SK-N-SH (cell line): ENCODE data around the gene ANXA11. TPM values are rescaled to one million over a fixed set of nuclear protein-coding genes. Genes with fewer than 3 reads are reported as not detected.

Experiments used
- CTCF ChIA-PET: fragments of 300-600, 350-600 bp; formaldehyde crosslinking; extraction: SDS; loops from one replicate; lab custom pipeline; 2021; lab: Yijun Ruan, JAX
- POLR2A ChIA-PET: fragments of 350-600 bp; sonication (Branson Sonifier 250); formaldehyde crosslinking; extraction: SDS; loops from one replicate; lab custom pipeline; 2020; ENCODE audit warnings: antibody characterized with exemption, inconsistent platforms; lab: Yijun Ruan, JAX
- DNase-seq: peaks from one replicate; pipeline ENCODE4 v3.0.0; 2012
- H2AFZ ChIP-seq: fragments of 200-600 bp; sonication (generic); 2 replicates; pipeline ENCODE4 v1.8.1; 2016; ENCODE audit warnings: antibody characterized with exemption, mild to moderate bottlenecking, low read depth
- H3F3A ChIP-seq: fragments of 200-600 bp; sonication (generic); replicated peaks from 2 replicates; pipeline ENCODE3; 2016; ENCODE audit warnings: antibody characterized with exemption, mild to moderate bottlenecking; ENCODE audit not compliant: insufficient read depth
- H3K27ac ChIP-seq, 2 experiments: fragments of 200-500 bp in 1 of 2; fragments of 200-600 bp in 1 of 2; sonication (Bioruptor generic) in 1 of 2; sonication (generic), shearing (Covaris generic) in 1 of 2; 2 replicates each; pipeline versions ENCODE4 v1.5.1 to v1.6.1; 2014 to 2016; ENCODE audit warnings: low read depth in 2 of 2, inconsistent platforms in 1 of 2, low read length in 1 of 2, mild to moderate bottlenecking in 1 of 2, mixed read lengths in 1 of 2
- H3K27me3 ChIP-seq: fragments of 200-600 bp; sonication (generic), shearing (Covaris generic); 2 replicates; pipeline ENCODE4 v1.6.1; 2016; ENCODE audit warnings: mixed run types; ENCODE audit not compliant: insufficient read depth
- H3K36me3 ChIP-seq, 2 experiments: fragments of 200-500 bp in 1 of 2; fragments of 200-600 bp in 1 of 2; sonication (Bioruptor generic) in 1 of 2; sonication (generic) in 1 of 2; replicated peaks in 1 of 2; 2 replicates each; pipeline versions ENCODE3 to v1.5.1; 2014 to 2016; ENCODE audit warnings: low read length in 1 of 2, mild to moderate bottlenecking in 1 of 2; ENCODE audit not compliant: insufficient read depth in 2 of 2, control insufficient read depth in 1 of 2
- H3K4me1 ChIP-seq, 2 experiments: fragments of 200-500 bp in 1 of 2; fragments of 200-600 bp in 1 of 2; sonication (Bioruptor generic) in 1 of 2; sonication (generic), shearing (Covaris generic) in 1 of 2; 2 replicates each; pipeline versions ENCODE4 v1.5.1 to v1.6.1; 2014 to 2016; ENCODE audit warnings: low read depth in 1 of 2, low read length in 1 of 2, mixed run types in 1 of 2; ENCODE audit not compliant: insufficient read depth in 2 of 2, control insufficient read depth in 1 of 2
- H3K4me2 ChIP-seq: fragments of 200-600 bp; sonication (generic), shearing (Covaris generic); 2 replicates; pipeline ENCODE4 v1.6.1; 2017; ENCODE audit warnings: mixed run types
- H3K4me3 ChIP-seq, 2 experiments: fragments of 200-500 bp in 1 of 2; fragments of 200-600 bp in 1 of 2; sonication (Bioruptor generic) in 1 of 2; sonication (generic), shearing (Covaris generic) in 1 of 2; 2 replicates each; pipeline versions ENCODE4 v1.5.1 to v1.8.1; 2014 to 2016; ENCODE audit warnings: low read depth in 2 of 2, inconsistent platforms in 1 of 2, low read length in 1 of 2, mild to moderate bottlenecking in 1 of 2, mixed read lengths in 1 of 2, moderate library complexity in 1 of 2
- H3K79me2 ChIP-seq: fragments of 200-600 bp; sonication (generic); 2 replicates; pipeline ENCODE4 v1.8.1; 2017; ENCODE audit warnings: mild to moderate bottlenecking; ENCODE audit not compliant: insufficient read depth
- H3K9ac ChIP-seq: fragments of 200-600 bp; sonication (generic); 2 replicates; pipeline ENCODE4 v1.6.1; 2017; ENCODE audit warnings: mixed run types
- H3K9me2 ChIP-seq: fragments of 200-600 bp; sonication (generic); 2 replicates; pipeline ENCODE4 v1.6.1; 2017; ENCODE audit warnings: mixed run types
- H3K9me3 ChIP-seq: fragments of 200-600 bp; sonication (generic); 2 replicates; pipeline ENCODE4 v1.6.1; 2017; ENCODE audit warnings: mixed run types, mild to moderate bottlenecking, moderate library complexity
- H4K20me1 ChIP-seq: fragments of 200-600 bp; sonication (generic); 2 replicates; pipeline ENCODE4 v1.6.1; 2017; ENCODE audit warnings: mild to moderate bottlenecking, mixed run types; ENCODE audit not compliant: insufficient read depth
- FOSL2 ChIP-seq: IDR thresholded peaks from 2 replicates; pipeline ENCODE4 v1.4.0; 2012; ENCODE audit warnings: low read depth, mild to moderate bottlenecking, moderate library complexity, borderline replicate concordance
- FOXM1 ChIP-seq: IDR thresholded peaks from 2 replicates; pipeline ENCODE4 v1.4.0; 2012; ENCODE audit warnings: low read depth, mild to moderate bottlenecking
- MEF2A ChIP-seq: IDR thresholded peaks from 2 replicates; pipeline ENCODE4 v1.4.0; 2012; ENCODE audit warnings: low read depth, borderline replicate concordance
- NRF1 ChIP-seq: IDR thresholded peaks from 2 replicates; pipeline ENCODE4 v1.6.1; 2012; ENCODE audit warnings: low read depth, mild to moderate bottlenecking, low read length
- POLR2AphosphoS5 ChIP-seq: IDR thresholded peaks from 2 replicates; pipeline ENCODE4 v1.6.1; 2012; ENCODE audit warnings: low read depth, low read length
- RAD21 ChIP-seq: IDR thresholded peaks from 2 replicates; pipeline ENCODE4 v1.6.1; 2012; ENCODE audit warnings: mild to moderate bottlenecking, low read length
- RCOR1 ChIP-seq: fragments of 150-350 bp; IDR thresholded peaks from 2 replicates; pipeline ENCODE4 v1.6.1; 2017; ENCODE audit warnings: antibody characterized with exemption, low read length
- TAF1 ChIP-seq: IDR thresholded peaks from 2 replicates; pipeline ENCODE4 v1.6.1; 2012; ENCODE audit warnings: low read depth, mild to moderate bottlenecking, low read length, moderate library complexity, borderline replicate concordance
- TCF12 ChIP-seq: IDR thresholded peaks from 2 replicates; pipeline ENCODE4 v1.4.0; 2012
- YY1 ChIP-seq: IDR thresholded peaks from 2 replicates; pipeline ENCODE4 v1.4.0; 2012; ENCODE audit warnings: low read depth, mild to moderate bottlenecking
- WGBS: methylation state at CpG from one replicate; pipeline ENCODE4 v1.1.6; 2017; ENCODE audit warnings: low lambda C conversion rate; 5-methylcytosine and 5-hydroxymethylcytosine counted together
- polyA plus RNA-seq, 3 experiments: library from polyadenylated mRNA; depleted of rRNA; stranded (reverse); fragments of >200 nt; gene quantifications; 2 replicates each; pipeline ENCODE4 v1.2.3, GENCODE V29; 2012
- TF ChIP-seq, protein P1 (sequence below): fragments of 200-600 bp; sonication (generic); IDR thresholded peaks from 2 replicates; pipeline ENCODE4 v1.6.1; 2017; ENCODE audit warnings: antibody characterized with exemption, mild to moderate bottlenecking, moderate library complexity
- TF ChIP-seq, protein P2 (sequence below): fragments of 150-350 bp; IDR thresholded peaks from 2 replicates; pipeline ENCODE4 v1.6.1; 2016; ENCODE audit warnings: mild to moderate bottlenecking, low read depth, low read length

ANXA11 gene
- polyA plus RNA-seq, 1 of the 3 experiments (the other 2 are of a cell fraction) = 53.6 TPM

- Histone ChIP-seq H2AFZ (no peak overlapping the region), H3K36me3 (no peaks in the 10 kb centered on the region), H3K27me3 (no peaks in the 10 kb centered on the region), H3K4me2 (no peak overlapping the region), H3K27ac (no peak overlapping the region), H3K4me3 (no peak overlapping the region), H3F3A (no peaks in the 10 kb centered on the region), H3K9me2 (no peaks in the 10 kb centered on the region), H4K20me1 (no peaks in the 10 kb centered on the region), H3K9ac (no peak overlapping the region), H3K79me2 (no peaks in the 10 kb centered on the region), H3K4me1 (no peaks in the 10 kb centered on the region), H3K9me3 (no peaks in the 10 kb centered on the region)
- no peak for DNase-seq
- WGBS = 52% methylated on average over 3 of the region's 4 CpGs
- ChIA-PET POLR2A (no interaction called here), CTCF (interaction anchor here (0.6 to 2.0 kb wide), 4 partner anchors 13 to 556 kb away, joined by 3 to 6 read pairs (median 4); no protein-coding TSS in a partner anchor)
- TF ChIP-seq TCF12 = no peak
- TF ChIP-seq FOXM1 = no peak
- TF ChIP-seq POLR2AphosphoS5 = no peak
- no peak for TF ChIP-seq NRF1
- no peak for TF ChIP-seq MEF2A
- no peak for TF ChIP-seq YY1
- no peak for TF ChIP-seq TAF1
- TF ChIP-seq, protein P1, sequence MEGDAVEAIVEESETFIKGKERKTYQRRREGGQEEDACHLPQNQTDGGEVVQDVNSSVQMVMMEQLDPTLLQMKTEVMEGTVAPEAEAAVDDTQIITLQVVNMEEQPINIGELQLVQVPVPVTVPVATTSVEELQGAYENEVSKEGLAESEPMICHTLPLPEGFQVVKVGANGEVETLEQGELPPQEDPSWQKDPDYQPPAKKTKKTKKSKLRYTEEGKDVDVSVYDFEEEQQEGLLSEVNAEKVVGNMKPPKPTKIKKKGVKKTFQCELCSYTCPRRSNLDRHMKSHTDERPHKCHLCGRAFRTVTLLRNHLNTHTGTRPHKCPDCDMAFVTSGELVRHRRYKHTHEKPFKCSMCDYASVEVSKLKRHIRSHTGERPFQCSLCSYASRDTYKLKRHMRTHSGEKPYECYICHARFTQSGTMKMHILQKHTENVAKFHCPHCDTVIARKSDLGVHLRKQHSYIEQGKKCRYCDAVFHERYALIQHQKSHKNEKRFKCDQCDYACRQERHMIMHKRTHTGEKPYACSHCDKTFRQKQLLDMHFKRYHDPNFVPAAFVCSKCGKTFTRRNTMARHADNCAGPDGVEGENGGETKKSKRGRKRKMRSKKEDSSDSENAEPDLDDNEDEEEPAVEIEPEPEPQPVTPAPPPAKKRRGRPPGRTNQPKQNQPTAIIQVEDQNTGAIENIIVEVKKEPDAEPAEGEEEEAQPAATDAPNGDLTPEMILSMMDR = no peak
Observed at GRCh38 chr10:80118669-80119068, 86.7 kb downstream of the ANXA11 start.

DNA sequence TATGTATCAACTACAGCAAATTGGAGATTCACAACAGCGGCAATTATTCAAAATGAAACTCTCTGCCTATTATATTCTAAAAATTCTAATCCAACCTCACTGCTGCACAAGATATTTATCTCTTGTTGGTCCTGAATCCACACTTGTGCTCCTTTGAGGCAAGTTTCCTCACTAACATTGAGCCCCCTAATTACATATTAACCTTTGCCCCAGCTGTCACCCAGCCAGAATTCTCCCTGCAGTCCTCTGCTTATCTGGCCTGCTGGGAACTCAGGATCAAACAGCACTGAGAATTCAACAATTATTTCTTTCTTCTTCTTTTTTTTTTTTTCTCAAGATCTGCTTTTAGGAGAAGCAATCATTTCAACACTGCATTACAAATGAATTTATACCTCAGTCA is 94.4 kb downstream of the ANXA11 start:
- Histone ChIP-seq H3K9me3 (no peaks in the 10 kb centered on the region), H2AFZ (no peak overlapping the region), H3K9me2 (no peaks in the 10 kb centered on the region), H3K4me3 (no peak overlapping the region), H3F3A (no peaks in the 10 kb centered on the region), H3K4me1 (no peaks in the 10 kb centered on the region; a peak in 1 of 4 replicates), H3K4me2 (no peak overlapping the region), H4K20me1 (no peaks in the 10 kb centered on the region), H3K27ac (no peak overlapping the region), H3K9ac (no peak overlapping the region), H3K27me3 (no peaks in the 10 kb centered on the region), H3K79me2 (no peaks in the 10 kb centered on the region), H3K36me3 (no peaks in the 10 kb centered on the region)
- POLR2A ChIA-PET = no interaction called here
- CTCF ChIA-PET = no interaction called here
- WGBS = 85% methylated on average over 1 of the region's 1 CpG
- TF ChIP-seq FOSL2 (no peak), YY1 (no peak), FOXM1 (no peak), MEF2A (no peak), RAD21 (no peak), RCOR1 (no peak)
- TF ChIP-seq, protein P2, sequence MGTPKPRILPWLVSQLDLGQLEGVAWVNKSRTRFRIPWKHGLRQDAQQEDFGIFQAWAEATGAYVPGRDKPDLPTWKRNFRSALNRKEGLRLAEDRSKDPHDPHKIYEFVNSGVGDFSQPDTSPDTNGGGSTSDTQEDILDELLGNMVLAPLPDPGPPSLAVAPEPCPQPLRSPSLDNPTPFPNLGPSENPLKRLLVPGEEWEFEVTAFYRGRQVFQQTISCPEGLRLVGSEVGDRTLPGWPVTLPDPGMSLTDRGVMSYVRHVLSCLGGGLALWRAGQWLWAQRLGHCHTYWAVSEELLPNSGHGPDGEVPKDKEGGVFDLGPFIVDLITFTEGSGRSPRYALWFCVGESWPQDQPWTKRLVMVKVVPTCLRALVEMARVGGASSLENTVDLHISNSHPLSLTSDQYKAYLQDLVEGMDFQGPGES = no peak
- DNase-seq = no peak
